CD4-positive, alpha-beta T cell (primary cell): ENCODE measurements around the gene EXD3. TPM values are rescaled to one million over a fixed set of nuclear protein-coding genes. Genes with fewer than 3 reads are reported as not detected.

ENCODE experiments used
- ATAC-seq: fragments of 200-7000 bp; cut with Tn5 transposase; one replicate; pipeline ENCODE4 v1.10.0; 2022; ENCODE audit warnings: mild to moderate bottlenecking; ENCODE audit not compliant: poor library complexity
- CTCF ChIA-PET: fragments of 350-600 bp; sonication (Branson Sonifier 250); formaldehyde crosslinking; loops from one replicate; lab custom pipeline; 2021; ENCODE audit warnings: antibody characterized with exemption, inconsistent platforms; lab: Charles Lee
- POLR2A ChIA-PET: fragments of 350-600 bp; sonication (Branson Sonifier 250); formaldehyde crosslinking; loops from one replicate; lab custom pipeline; 2021; ENCODE audit warnings: antibody characterized with exemption, inconsistent platforms; lab: Charles Lee
- DNase-seq, 14 experiments: peaks; one replicate each; pipeline ENCODE4 v3.0.0-alpha.2; 2013 to 2020; ENCODE audit warnings: mixed read lengths in 2 of 14
- H3K27ac ChIP-seq, 2 donors: one replicate each; pipeline versions ENCODE4 v1.5.1 to v1.7.0; 2013; ENCODE audit warnings: low read length in 2 of 2, low read depth in 1 of 2, mild to moderate bottlenecking in 1 of 2
- H3K27me3 ChIP-seq, 2 experiments: 1 replicate in 1 of 2; 2 replicates in 1 of 2; pipeline versions ENCODE4 v1.6.1 to v1.7.0; 2013; ENCODE audit warnings: low read length in 2 of 2, control low read depth in 1 of 2, mild to moderate bottlenecking in 1 of 2, moderate library complexity in 1 of 2; ENCODE audit not compliant: insufficient read depth in 2 of 2, control insufficient read depth in 1 of 2
- H3K36me3 ChIP-seq: one replicate; pipeline ENCODE4 v1.6.1; 2013; ENCODE audit warnings: low read length, control low read depth; ENCODE audit not compliant: insufficient read depth
- H3K4me1 ChIP-seq: one replicate; pipeline ENCODE4 v1.6.1; 2013; ENCODE audit warnings: low read length, control low read depth; ENCODE audit not compliant: insufficient read depth
- H3K4me3 ChIP-seq: one replicate; pipeline ENCODE4 v1.5.1; 2013; ENCODE audit warnings: mild to moderate bottlenecking, low read length, moderate library complexity
- H3K9me3 ChIP-seq, 2 experiments: 1 replicate in 1 of 2; 2 replicates in 1 of 2; pipeline versions ENCODE4 v1.6.1 to v1.7.0; 2013; ENCODE audit warnings: low read length in 2 of 2, mild to moderate bottlenecking in 2 of 2, control low read depth in 1 of 2, moderate library complexity in 1 of 2; ENCODE audit not compliant: control insufficient read depth in 1 of 2, insufficient read depth in 1 of 2
- H3K27ac Mint-ChIP-seq: one replicate; pipeline ENCODE4 v1.8.0; 2020; ENCODE audit warnings: mixed read lengths
- H3K27me3 Mint-ChIP-seq: one replicate; pipeline ENCODE4 v1.8.0; 2021; ENCODE audit warnings: mixed read lengths
- H3K36me3 Mint-ChIP-seq: one replicate; pipeline ENCODE4 v1.8.0; 2021; ENCODE audit warnings: low read depth, mixed read lengths
- H3K4me1 Mint-ChIP-seq: one replicate; pipeline ENCODE4 v1.8.0; 2021; ENCODE audit warnings: low read depth, mixed read lengths
- H3K4me3 Mint-ChIP-seq: one replicate; pipeline ENCODE4 v1.8.0; 2020; ENCODE audit warnings: mild to moderate bottlenecking, mixed read lengths
- H3K9me3 Mint-ChIP-seq: one replicate; pipeline ENCODE4 v1.8.0; 2020; ENCODE audit warnings: mixed read lengths
- intact Hi-C, 2 experiments: fragments of 100-400 bp; cut with DNase I in 1 of 2; cut with micrococcal nuclease in 1 of 2; formaldehyde crosslinking; loops; one replicate each; pipeline versions ENCODE4 v1.15.1 to v1.9.0; 2023 to 2025; cut with DNase I, micrococcal nuclease
- total RNA-seq, 174 experiments: library from RNA in 2 of 174; stranded (reverse) in 2 of 174; gene quantifications; one replicate each; pipeline ENCODE4 v1.2.3 and lab custom pipeline; 2021 to 2026
- TF ChIP-seq, protein P1 (sequence below): fragments of 200-600 bp; IDR thresholded peaks from one replicate; pipeline ENCODE4 v1.8.0; 2022; ENCODE audit warnings: antibody characterized with exemption, mild to moderate bottlenecking

The EXD3 gene
- total RNA-seq, 2 experiments from 2014 or later: 14.9 to 16.9 TPM

DNA sequence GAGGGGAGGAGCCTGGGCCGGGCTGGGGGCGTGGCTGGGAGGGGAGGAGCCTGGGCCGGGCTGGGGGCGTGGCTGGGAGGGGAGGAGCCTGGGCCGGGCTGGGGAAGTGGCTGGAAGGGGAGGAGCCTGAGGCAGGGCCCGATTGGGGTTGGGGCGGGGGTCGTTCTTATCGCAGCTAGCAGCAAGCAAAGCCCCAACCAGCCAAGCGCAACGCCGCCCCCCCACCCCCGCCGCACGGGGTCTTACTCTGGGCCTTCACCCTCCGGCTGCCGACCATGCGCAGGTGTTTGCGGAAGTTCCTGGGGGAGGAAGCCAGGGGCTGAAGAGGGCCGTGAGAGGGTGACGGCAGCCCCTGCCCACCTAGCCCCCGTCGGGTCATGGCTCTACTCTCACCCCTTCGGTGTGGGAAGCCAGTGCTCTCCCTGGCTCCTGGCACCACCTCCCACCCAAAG lies 31.2 kb upstream of the EXD3 start:
- ChIA-PET CTCF (interaction anchor here (1.9 kb wide), 1 partner anchor 31 kb away, joined by 4 read pairs; the partner anchor contains the start of genes EXD3 and NOXA1), POLR2A (interaction anchor here (1.3 kb wide), 1 partner anchor 32 kb away, joined by 4 read pairs; the partner anchor contains the start of genes EXD3 and NOXA1)
- ATAC-seq (peak; percentile 28), DNase-seq (peak in 11 of 14 experiments; percentile 27 to 75 (median 48))
- Mint-ChIP-seq H3K36me3 (peaks cover 20% of the 10 kb centered on the region), H3K4me1 (peaks cover 39% of the 10 kb centered on the region), H3K9me3 (no peaks in the 10 kb centered on the region), H3K27ac (peak overlapping the region; percentile 47), H3K27me3 (no peaks in the 10 kb centered on the region), H3K4me3 (peak overlapping the region; percentile 76)
- peaks cover 17% of the 10 kb centered on the region for H3K36me3 ChIP-seq
- H3K4me3 ChIP-seq: peak overlapping the region; percentile 59
- intact Hi-C loops: loop anchor here in 1 of 2 experiments (2.0 to 10.0 kb wide), 2 partner anchors 97 to 659 kb away; partner anchors contain the start of genes CCDC183, MRPL41, PNPLA7 and TMEM141
- no peaks in the 10 kb centered on the region for H3K27me3 ChIP-seq
- TF ChIP-seq, protein P1, sequence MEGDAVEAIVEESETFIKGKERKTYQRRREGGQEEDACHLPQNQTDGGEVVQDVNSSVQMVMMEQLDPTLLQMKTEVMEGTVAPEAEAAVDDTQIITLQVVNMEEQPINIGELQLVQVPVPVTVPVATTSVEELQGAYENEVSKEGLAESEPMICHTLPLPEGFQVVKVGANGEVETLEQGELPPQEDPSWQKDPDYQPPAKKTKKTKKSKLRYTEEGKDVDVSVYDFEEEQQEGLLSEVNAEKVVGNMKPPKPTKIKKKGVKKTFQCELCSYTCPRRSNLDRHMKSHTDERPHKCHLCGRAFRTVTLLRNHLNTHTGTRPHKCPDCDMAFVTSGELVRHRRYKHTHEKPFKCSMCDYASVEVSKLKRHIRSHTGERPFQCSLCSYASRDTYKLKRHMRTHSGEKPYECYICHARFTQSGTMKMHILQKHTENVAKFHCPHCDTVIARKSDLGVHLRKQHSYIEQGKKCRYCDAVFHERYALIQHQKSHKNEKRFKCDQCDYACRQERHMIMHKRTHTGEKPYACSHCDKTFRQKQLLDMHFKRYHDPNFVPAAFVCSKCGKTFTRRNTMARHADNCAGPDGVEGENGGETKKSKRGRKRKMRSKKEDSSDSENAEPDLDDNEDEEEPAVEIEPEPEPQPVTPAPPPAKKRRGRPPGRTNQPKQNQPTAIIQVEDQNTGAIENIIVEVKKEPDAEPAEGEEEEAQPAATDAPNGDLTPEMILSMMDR: no peak
- H3K4me1 ChIP-seq: peaks cover 89% of the 10 kb centered on the region
- H3K9me3 ChIP-seq: peaks cover 0 to 10% of the 10 kb centered on the region in 2 experiments
- no peak overlapping the region for H3K27ac ChIP-seq

DNA sequence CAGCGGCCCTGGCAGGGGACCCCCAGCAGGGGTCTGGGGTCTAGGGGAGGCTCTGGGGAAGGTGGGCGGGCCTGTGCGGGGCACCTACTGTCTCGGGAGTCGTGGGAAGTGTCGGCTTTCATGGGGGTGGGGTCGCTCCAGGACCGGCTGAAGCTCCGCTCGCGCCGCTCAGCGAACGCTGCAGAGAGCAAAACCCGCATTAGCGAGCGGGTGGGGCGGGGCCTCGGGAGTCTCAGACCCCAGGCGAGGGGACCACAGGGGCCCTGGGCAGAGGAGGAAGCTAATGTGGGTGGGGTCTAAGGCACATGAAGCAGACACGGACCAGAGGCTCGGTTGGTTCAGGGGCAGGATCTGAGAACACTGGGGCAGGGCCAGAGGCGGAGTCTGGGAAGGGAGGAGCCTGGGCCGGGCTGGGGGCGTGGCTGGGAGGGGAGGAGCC lies 30.7 kb upstream of the EXD3 start:
- Mint-ChIP-seq H3K36me3 (peaks cover 20% of the 10 kb centered on the region), H3K27ac (peak overlapping the region; percentile 71), H3K4me1 (peaks cover 39% of the 10 kb centered on the region), H3K9me3 (no peaks in the 10 kb centered on the region), H3K4me3 (peak overlapping the region; percentile 67), H3K27me3 (no peaks in the 10 kb centered on the region)
- DNase-seq: peak; percentile 52 to 80 (median 59)
- CTCF ChIA-PET: interaction anchor here (1.9 kb wide), 1 partner anchor 30 kb away, joined by 4 read pairs; the partner anchor contains the start of genes EXD3 and NOXA1
- no peaks in the 10 kb centered on the region for H3K27me3 ChIP-seq
- peaks cover 0 to 10% of the 10 kb centered on the region in 2 experiments for H3K9me3 ChIP-seq
- peaks cover 88% of the 10 kb centered on the region for H3K4me1 ChIP-seq
- peak overlapping the region; percentile 25 for H3K4me3 ChIP-seq
- H3K27ac ChIP-seq: no peak overlapping the region
- ATAC-seq: peak; percentile 70
- TF ChIP-seq, protein P1: no peak
- POLR2A ChIA-PET: interaction anchor here (1.3 kb wide), 1 partner anchor 31 kb away, joined by 4 read pairs; the partner anchor contains the start of genes EXD3 and NOXA1
- H3K36me3 ChIP-seq: peaks cover 17% of the 10 kb centered on the region
- intact Hi-C loops: loop anchor here in 1 of 2 experiments (2.0 to 10.0 kb wide), 2 partner anchors 97 to 659 kb away; partner anchors contain the start of genes CCDC183, MRPL41, PNPLA7 and TMEM141

DNA sequence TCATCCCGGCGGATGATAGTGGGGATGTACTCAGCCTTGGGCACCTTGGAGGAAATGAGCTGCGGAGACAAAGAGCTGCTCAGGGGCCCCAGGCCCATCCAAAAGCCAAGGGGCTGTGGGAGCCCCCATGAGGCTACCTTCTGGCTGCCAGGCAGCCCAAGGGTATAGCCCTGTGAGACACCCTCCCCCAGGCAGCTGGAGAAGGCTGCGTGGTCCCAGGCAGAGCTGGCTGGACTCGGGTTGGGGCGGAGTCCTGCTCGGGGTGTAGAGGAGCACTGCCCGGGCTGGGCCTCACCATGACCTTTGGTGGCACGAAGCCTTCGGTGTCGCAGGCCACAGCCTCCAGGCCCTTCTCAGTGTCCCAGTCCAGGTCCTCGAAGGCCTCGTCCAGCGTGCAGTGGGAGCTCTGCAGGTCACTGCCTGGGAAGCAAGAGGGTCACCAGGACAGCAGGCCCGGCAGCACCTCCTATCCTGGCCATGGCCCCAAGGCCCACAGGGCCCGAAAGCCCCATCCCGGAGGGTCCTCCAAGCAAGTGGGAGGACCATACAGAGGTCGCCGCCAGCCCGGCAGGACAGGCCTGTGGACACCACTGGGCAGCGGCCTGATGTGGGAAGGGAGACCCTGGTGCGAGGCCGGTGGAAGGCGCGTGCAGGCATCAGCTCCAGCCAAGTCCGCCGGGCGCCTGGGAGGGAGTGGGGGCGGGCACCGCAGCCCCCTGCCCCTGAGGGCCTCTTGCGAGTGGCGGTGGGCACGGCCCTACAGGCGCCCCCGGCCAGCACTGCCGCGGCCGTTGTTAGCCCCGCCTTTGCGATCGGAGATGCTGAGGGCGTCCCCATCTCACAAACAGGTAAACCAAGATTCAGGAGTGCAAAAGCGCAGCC lies 30.0 kb upstream of the EXD3 start:
- H3K27me3 ChIP-seq: no peaks in the 10 kb centered on the region
- DNase-seq (peak in 1 of 14 experiments; percentile 57), ATAC-seq (no peak)
- peaks cover 82% of the 10 kb centered on the region for H3K4me1 ChIP-seq
- ChIA-PET CTCF (interaction anchor here (1.9 kb wide), 1 partner anchor 30 kb away, joined by 4 read pairs; the partner anchor contains the start of genes EXD3 and NOXA1), POLR2A (interaction anchor here (1.0 to 1.3 kb wide), 2 partner anchors 8 to 31 kb away, joined by 4 to 5 read pairs; partner anchors contain the start of genes EXD3 and NOXA1)
- H3K9me3 ChIP-seq: peaks cover 0 to 10% of the 10 kb centered on the region in 2 experiments
- H3K4me3 ChIP-seq: no peak overlapping the region
- H3K27me3 Mint-ChIP-seq: no peaks in the 10 kb centered on the region
- H3K9me3 Mint-ChIP-seq: no peaks in the 10 kb centered on the region
- H3K27ac Mint-ChIP-seq: peak overlapping the region; percentile 71
- peaks cover 17% of the 10 kb centered on the region for H3K36me3 ChIP-seq
- TF ChIP-seq, protein P1: no peak
- H3K4me3 Mint-ChIP-seq: peak overlapping the region; percentile 20
- intact Hi-C loops: loop anchor here in 1 of 2 experiments (1.0 to 10.0 kb wide), 2 partner anchors 7 to 658 kb away; partner anchors contain the start of genes CCDC183 and TMEM141
- peaks cover 20% of the 10 kb centered on the region for H3K36me3 Mint-ChIP-seq
- H3K27ac ChIP-seq: no peak overlapping the region
- peaks cover 39% of the 10 kb centered on the region for H3K4me1 Mint-ChIP-seq
